Fibroblast of peridontal ligament (primary cell): Measurements from ENCODE around the gene CEP170.

Experiments
- DNase-seq: peaks from one replicate; pipeline ENCODE4 v3.0.0-alpha.2; 2010; ENCODE audit errors: extremely low read depth

The CEP170 gene

GRCh38 chr1:243254927-243255790 lies at the start of gene CEP170:
CEP170 (minus strand) TSS chr1:243255281; CDS start chr1:243225280, 30,001 bp downstream.
- peak; percentile 90 for DNase-seq

GRCh38 chr1:243301059-243301458 lies 46.0 kb upstream of the CEP170 start:
- DNase-seq = no peak

DNA sequence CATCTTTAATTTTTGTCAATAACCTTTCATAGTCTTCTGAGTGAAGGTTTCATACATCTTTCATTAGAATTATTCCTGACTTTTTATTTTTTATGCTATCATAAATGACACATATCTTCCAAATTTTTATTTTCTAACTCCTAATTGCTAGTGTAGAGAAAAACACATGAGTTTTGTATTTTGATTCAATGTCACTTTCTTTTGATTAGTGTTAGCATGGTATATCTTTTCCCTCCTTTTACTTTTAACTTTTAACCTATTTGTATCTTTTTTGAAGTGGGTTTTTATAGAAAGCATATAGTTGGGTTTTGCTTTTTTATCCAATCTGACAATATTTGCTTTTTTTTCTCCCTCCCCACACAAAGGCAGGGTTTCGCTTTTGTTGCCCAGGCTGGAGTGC lies 44.0 kb upstream of the CEP170 start:
- no peak for DNase-seq

GRCh38 chr1:243294723-243295121 lies 39.6 kb upstream of the CEP170 start:
- DNase-seq = peak; percentile 19

DNA sequence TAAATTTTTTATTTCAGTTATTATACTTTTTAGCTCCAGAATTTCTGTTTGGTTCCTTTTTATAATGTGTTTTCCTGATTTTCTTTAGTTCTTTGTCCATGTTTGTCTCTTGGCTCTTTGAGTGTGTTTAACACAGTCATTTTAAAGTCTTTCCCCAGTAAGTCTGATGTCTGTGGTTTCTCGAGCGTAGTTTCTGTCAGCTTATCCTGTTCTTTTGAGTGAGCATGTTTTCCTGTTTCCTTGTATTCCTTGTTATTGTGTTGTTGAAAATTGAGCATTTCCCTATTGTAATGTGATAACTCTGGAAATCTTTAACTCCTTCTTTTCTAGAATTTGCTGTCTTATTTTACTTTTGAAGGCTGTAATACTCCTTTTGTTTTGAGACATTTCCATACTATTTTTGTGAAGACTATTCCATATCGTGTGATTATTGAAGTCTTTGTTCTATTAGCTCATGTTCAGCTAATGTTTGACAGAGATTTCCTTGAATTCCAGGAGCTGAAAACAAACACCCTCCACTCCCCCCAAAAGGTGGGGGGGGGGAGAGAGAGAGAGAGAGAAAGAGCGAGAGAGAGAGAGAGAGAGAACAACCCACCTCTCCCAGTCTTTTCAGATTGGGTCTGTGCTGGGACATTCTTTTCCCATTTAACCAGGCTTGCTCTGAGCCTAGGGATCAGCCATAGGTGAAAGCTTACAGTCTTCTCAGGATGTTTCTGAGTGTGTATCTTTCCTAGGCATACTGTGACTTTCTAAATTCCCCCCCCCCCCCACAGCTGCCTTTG lies 39.1 kb upstream of the CEP170 start:
- DNase-seq = no peak

DNA sequence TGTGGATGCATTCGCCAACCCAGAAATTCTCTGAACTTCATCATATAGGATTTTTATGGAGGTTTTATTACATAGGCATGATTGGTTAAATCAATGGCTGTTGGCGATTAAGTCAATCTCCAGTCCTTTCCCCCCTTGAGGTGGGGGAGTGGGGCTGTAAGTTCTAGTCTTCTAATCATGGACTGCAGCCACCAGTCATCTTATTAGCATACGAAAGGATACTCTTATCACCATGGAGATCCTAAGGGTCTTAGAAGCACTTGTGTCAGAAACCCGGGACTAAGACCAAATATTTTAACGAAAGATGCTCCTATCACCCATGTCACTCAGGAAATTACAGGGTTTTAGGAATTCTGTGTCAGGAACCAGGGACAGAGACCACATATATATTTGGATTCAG lies 37.0 kb upstream of the CEP170 start:
- DNase-seq = no peak

DNA sequence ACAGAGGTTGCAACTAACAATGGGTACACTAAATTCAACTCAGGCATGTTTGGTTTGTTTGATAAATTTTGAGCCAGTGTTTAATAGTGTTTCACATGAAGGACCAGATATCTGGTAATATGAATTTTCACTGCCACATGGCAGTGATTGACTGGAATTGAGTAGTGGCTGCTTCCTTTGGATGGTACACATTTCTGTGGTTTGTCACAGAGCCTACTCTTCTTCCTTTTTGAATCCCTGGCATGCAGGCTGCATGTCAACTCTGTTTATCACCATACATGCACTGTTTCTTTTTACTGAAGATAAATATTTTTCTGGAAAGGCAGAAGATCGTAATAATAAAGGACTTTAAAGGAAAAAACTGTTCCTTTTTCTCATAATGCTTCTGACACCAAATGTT lies 36.2 kb upstream of the CEP170 start:
- no peak for DNase-seq

- DNase-seq = no peak
Observed at GRCh38 chr1:243288062-243288461, 33.0 kb upstream of the CEP170 start.

- DNase-seq = peak; percentile 73
Observed at GRCh38 chr1:243287652-243288051, 32.6 kb upstream of the CEP170 start.

- DNase-seq = peak; percentile 72
Observed at GRCh38 chr1:243287123-243287460, 32.0 kb upstream of the CEP170 start.

- peak; percentile 66 for DNase-seq
Observed at GRCh38 chr1:243286409-243287122, 31.5 kb upstream of the CEP170 start.

DNA sequence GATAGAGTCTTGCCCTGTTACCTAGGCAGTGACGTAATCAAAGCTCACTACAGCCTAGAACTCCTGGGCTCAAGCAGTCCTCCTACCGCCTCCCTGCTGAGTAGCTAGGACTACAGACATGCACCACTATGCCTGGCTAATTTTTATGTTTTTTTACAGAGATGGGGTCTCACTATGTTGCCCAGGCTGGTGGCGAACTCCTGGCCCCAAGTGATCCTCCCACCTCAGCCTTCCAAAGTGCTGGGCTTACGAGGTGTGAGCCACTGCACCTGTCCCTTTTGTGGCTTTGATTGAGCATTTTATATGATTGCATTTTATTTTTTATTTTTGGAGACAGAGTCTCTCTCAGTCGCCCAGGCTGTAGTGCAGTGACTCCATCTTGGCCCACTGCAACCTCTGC lies 26.6 kb upstream of the CEP170 start:
- no peak for DNase-seq

GRCh38 chr1:243280571-243281129 lies 25.6 kb upstream of the CEP170 start:
- DNase-seq = no peak

GRCh38 chr1:243275316-243275715 lies 20.2 kb upstream of the CEP170 start:
- no peak for DNase-seq

DNA sequence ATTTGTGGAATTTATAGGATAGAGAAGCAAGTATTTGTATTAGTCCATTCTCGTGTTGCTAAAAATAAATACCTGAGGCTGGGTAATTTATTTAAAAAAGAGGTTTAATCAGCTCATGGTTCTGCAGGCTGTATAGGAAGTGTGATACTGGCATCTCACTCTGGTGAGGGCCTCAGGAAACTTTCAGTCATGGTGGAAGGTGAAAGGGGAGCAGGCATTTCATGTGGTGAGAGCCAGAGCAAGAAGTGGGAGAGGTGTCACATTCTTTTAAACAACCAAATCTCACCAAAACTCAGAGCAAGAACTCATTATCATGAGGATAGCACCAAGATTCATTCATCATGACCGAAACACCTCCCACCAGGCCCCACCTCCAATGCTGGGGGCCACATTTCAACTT lies 18.9 kb upstream of the CEP170 start:
- DNase-seq = no peak

DNA sequence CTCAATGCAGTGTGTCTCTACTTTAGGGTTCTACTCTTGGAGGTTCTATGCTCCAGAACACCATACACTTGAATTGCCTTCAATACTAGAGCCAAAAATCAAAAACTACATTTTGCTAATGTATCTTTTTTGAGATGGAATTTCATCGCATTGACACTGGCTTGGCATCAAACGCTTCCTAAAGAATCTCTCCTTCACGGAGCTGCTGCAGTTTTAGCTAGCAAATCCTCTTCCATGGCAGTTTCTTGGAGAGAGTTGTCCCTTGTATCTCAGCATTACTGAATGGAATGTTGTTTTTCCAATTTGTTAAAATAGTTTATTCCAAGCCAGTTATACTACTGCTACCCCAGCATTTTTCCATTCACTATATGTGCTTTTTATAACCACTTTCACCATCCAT lies 18.4 kb upstream of the CEP170 start:
- DNase-seq = no peak

GRCh38 chr1:243272401-243272800 lies 17.3 kb upstream of the CEP170 start:
- DNase-seq = no peak

- DNase-seq = no peak
Observed at GRCh38 chr1:243271996-243272395, 16.9 kb upstream of the CEP170 start.

GRCh38 chr1:243270097-243270864 lies 15.2 kb upstream of the CEP170 start:
- DNase-seq = no peak

DNA sequence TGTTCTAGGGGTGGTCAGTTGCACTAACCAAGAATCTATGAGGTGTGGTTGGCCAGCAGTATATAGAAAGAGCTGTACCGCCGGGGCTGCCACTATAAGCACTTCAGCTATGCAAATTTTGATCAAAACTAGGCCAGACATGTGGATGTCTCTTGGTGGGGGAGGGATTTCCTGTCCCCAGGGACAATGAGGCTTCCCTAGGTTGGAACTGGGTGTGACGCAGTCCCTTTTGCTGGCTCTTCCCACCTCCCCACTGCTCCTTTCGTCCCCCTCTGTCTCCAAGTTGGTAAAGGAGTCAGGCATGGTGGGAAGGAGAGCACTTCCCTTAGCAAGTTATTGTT lies 14.3 kb upstream of the CEP170 start:
- DNase-seq = no peak

GRCh38 chr1:243268751-243269460 lies 13.8 kb upstream of the CEP170 start:
- DNase-seq = no peak
